Measurements from ENCODE around the gene NME9.
A peak's percentile ranks its signal among the peaks of the same experiment; 100 is the strongest.

The NME9 gene

DNA sequence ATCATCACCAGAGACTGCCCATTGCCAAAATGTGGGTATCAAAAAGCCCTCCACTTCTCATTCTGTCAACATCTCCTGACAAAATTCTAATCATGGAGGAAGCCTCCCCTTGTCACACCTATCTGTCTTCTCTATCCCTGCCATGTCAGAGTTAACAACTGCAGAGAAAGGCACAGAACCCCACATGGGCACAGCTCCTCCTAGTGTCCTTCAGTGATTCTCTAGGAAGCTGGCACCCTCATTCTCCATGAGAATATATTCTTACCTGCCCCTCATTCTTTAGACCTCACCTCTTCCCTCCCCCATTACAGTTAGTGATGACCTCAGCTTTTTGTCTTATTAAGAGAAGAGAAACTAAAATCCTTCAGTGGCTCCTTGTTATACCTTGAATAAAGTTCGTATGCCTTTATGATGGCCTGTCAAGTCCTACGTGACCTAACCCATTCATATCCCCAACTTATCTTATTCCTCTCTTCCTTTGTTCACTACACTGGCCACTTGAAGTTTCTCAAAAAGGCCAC, 44.6 kb downstream of the NME9 start:
- Histone ChIP-seq H3K27ac (ENCODE audit: poor library complexity, severe bottlenecking) (no peak overlapping the region), H3K4me1 (ENCODE audit: insufficient read depth, poor library complexity, severe bottlenecking) (peaks cover 8% of the 10 kb centered on the region), H3K9me3 (ENCODE audit: severe bottlenecking) (no peaks in the 10 kb centered on the region), H3K36me3 (ENCODE audit: low read depth) (peaks cover 62% of the 10 kb centered on the region), H3K4me3 (ENCODE audit: severe bottlenecking) (no peak overlapping the region), H3K27me3 (ENCODE audit: insufficient read depth, poor library complexity, severe bottlenecking) (no peaks in the 10 kb centered on the region)
- DNase-seq (ENCODE audit: low spot score) (no peak), ATAC-seq (ENCODE audit: low read depth) (no peak)
- TF ChIP-seq, protein P1, sequence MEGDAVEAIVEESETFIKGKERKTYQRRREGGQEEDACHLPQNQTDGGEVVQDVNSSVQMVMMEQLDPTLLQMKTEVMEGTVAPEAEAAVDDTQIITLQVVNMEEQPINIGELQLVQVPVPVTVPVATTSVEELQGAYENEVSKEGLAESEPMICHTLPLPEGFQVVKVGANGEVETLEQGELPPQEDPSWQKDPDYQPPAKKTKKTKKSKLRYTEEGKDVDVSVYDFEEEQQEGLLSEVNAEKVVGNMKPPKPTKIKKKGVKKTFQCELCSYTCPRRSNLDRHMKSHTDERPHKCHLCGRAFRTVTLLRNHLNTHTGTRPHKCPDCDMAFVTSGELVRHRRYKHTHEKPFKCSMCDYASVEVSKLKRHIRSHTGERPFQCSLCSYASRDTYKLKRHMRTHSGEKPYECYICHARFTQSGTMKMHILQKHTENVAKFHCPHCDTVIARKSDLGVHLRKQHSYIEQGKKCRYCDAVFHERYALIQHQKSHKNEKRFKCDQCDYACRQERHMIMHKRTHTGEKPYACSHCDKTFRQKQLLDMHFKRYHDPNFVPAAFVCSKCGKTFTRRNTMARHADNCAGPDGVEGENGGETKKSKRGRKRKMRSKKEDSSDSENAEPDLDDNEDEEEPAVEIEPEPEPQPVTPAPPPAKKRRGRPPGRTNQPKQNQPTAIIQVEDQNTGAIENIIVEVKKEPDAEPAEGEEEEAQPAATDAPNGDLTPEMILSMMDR (IDR thresholded peaks at IDR 0.05; ENCODE audit: poor library complexity, severe bottlenecking) = no peak

- H3K9me3 ChIP-seq (ENCODE audit: severe bottlenecking) = no peaks in the 10 kb centered on the region
- H3K4me3 ChIP-seq (ENCODE audit: severe bottlenecking) = no peak overlapping the region
- DNase-seq (ENCODE audit: low spot score) = no peak
- peaks cover 8% of the 10 kb centered on the region for H3K4me1 ChIP-seq (ENCODE audit: insufficient read depth, poor library complexity, severe bottlenecking)
- ATAC-seq (ENCODE audit: low read depth) = no peak
- H3K36me3 ChIP-seq (ENCODE audit: low read depth) = peaks cover 57% of the 10 kb centered on the region
- no peak overlapping the region for H3K27ac ChIP-seq (ENCODE audit: poor library complexity, severe bottlenecking)
- TF ChIP-seq, protein P1 (IDR thresholded peaks at IDR 0.05; ENCODE audit: poor library complexity, severe bottlenecking) = no peak
- no peaks in the 10 kb centered on the region for H3K27me3 ChIP-seq (ENCODE audit: insufficient read depth, poor library complexity, severe bottlenecking)
Observed at GRCh38 chr3:138284079-138284478, 45.6 kb downstream of the NME9 start.

- TF ChIP-seq, protein P1 (IDR thresholded peaks at IDR 0.05; ENCODE audit: poor library complexity, severe bottlenecking) = no peak
- Histone ChIP-seq H3K27me3 (ENCODE audit: insufficient read depth, poor library complexity, severe bottlenecking) (no peaks in the 10 kb centered on the region), H3K4me1 (ENCODE audit: insufficient read depth, poor library complexity, severe bottlenecking) (peaks cover 8% of the 10 kb centered on the region), H3K4me3 (ENCODE audit: severe bottlenecking) (no peak overlapping the region), H3K27ac (ENCODE audit: poor library complexity, severe bottlenecking) (peak overlapping the region; percentile 65), H3K9me3 (ENCODE audit: severe bottlenecking) (no peaks in the 10 kb centered on the region), H3K36me3 (ENCODE audit: low read depth) (peaks cover 54% of the 10 kb centered on the region)
- DNase-seq (ENCODE audit: low spot score) = no peak
- no peak for ATAC-seq (ENCODE audit: low read depth)
Observed at GRCh38 chr3:138282836-138283235, 46.8 kb downstream of the NME9 start.

DNA sequence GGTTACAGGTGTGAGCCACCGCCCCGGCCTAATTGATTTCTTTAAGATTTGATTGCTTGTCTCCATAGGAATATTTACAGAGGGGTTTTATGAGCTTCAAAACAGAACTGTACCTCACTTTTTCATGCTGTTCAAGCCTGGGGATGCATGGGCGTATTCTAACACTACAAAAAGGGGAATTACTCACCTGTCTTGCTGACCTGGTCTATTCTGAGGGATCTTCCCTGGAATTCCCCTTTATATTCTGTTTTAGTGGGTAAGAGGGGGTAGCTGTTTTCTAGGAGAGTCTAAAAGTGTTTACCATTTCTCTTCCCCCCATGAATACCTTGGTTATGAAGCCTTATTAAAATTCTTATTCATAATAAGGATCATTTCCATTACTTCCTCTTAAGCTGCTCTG, 48.1 kb downstream of the NME9 start:
- Histone ChIP-seq H3K36me3 (ENCODE audit: low read depth) (peaks cover 53% of the 10 kb centered on the region), H3K4me3 (ENCODE audit: severe bottlenecking) (no peak overlapping the region), H3K4me1 (ENCODE audit: insufficient read depth, poor library complexity, severe bottlenecking) (peaks cover 8% of the 10 kb centered on the region), H3K9me3 (ENCODE audit: severe bottlenecking) (no peaks in the 10 kb centered on the region), H3K27me3 (ENCODE audit: insufficient read depth, poor library complexity, severe bottlenecking) (no peaks in the 10 kb centered on the region), H3K27ac (ENCODE audit: poor library complexity, severe bottlenecking) (peak overlapping the region; percentile 65)
- ATAC-seq (ENCODE audit: low read depth) = no peak; the same call in 2 of the 3 replicates
- DNase-seq (ENCODE audit: low spot score) = no peak
- TF ChIP-seq, protein P1 (IDR thresholded peaks at IDR 0.05; ENCODE audit: poor library complexity, severe bottlenecking) = no peak

DNA sequence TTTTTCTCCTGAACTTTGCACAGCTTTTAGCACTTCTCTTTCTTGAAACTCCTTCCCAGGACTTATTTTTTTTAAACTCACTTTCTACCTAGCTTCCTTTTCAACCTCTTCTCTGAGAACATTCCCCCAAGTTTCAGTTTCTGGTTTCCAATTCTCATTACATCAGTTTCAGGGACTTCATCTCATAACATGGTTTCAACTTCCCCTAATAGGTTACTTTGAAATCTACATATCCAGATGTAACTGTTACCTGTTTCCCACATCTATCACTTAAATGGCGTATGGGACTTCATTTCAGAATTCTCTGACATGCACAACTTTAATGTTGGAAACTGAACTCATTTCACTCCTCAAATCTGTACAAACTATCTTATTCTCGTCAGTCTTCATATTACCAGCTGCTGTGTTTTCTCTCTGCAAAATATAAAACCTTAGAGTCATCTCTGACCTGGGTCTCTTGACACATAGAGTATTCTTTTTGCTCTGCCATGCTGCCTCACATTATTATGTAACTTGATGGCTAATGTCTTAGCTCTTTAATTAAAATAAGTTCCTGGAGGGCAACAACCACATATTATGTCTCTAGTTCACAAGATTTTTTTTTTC, 58.4 kb downstream of the NME9 start:
- Histone ChIP-seq H3K9me3 (ENCODE audit: severe bottlenecking) (no peaks in the 10 kb centered on the region), H3K36me3 (ENCODE audit: low read depth) (peaks cover 70% of the 10 kb centered on the region), H3K27me3 (ENCODE audit: insufficient read depth, poor library complexity, severe bottlenecking) (no peaks in the 10 kb centered on the region), H3K4me3 (ENCODE audit: severe bottlenecking) (no peak overlapping the region), H3K27ac (ENCODE audit: poor library complexity, severe bottlenecking) (no peak overlapping the region), H3K4me1 (ENCODE audit: insufficient read depth, poor library complexity, severe bottlenecking) (no peaks in the 10 kb centered on the region)
- DNase-seq (ENCODE audit: low spot score) (no peak), ATAC-seq (ENCODE audit: low read depth) (no peak)
- TF ChIP-seq, protein P1 (IDR thresholded peaks at IDR 0.05; ENCODE audit: poor library complexity, severe bottlenecking) = no peak
